H1 (cell line): ENCODE measurements around the gene ARHGAP1. TPM values are rescaled to one million over a fixed set of nuclear protein-coding genes. Genes with fewer than 3 reads are reported as not detected.

Experiments used
- CREB1 ChIP-seq: IDR thresholded peaks from 2 replicates; pipeline ENCODE4 v1.6.1; 2012; ENCODE audit warnings: inconsistent platforms
- EP300 ChIP-seq, 2 experiments: IDR thresholded peaks; 1 replicate in 1 of 2; 2 replicates in 1 of 2; pipeline ENCODE4 v1.6.1; 2011 to 2012; ENCODE audit warnings: low read depth in 2 of 2, low read length in 2 of 2, mild to moderate bottlenecking in 2 of 2, borderline replicate concordance in 1 of 2, inconsistent platforms in 1 of 2, moderate library complexity in 1 of 2
- NANOG ChIP-seq: IDR thresholded peaks from 2 replicates; pipeline ENCODE4 v1.6.1; 2011; ENCODE audit warnings: low read length, low read depth, mild to moderate bottlenecking, inconsistent platforms; ENCODE audit not compliant: insufficient read depth, poor library complexity, severe bottlenecking
- POU5F1 ChIP-seq: IDR thresholded peaks from 2 replicates; pipeline ENCODE4 v1.6.1; 2011; ENCODE audit warnings: low read depth, mild to moderate bottlenecking, low read length, moderate library complexity
- RAD21 ChIP-seq, 2 experiments: IDR thresholded peaks in 1 of 2; conservative IDR thresholded peaks in 1 of 2; 2 replicates each; pipeline ENCODE4 v1.6.1; 2011; ENCODE audit warnings: low read depth in 2 of 2, low read length in 2 of 2, improper control_type of control experiment in 1 of 2, inconsistent platforms in 1 of 2, mild to moderate bottlenecking in 1 of 2, moderate library complexity in 1 of 2
- RBBP5 ChIP-seq: IDR thresholded peaks from 2 replicates; pipeline ENCODE4 v1.7.1; 2012; ENCODE audit warnings: low read depth, mild to moderate bottlenecking, inconsistent platforms, low read length, moderate library complexity, borderline replicate concordance
- SIN3A ChIP-seq, 2 experiments: IDR thresholded peaks in 1 of 2; conservative IDR thresholded peaks in 1 of 2; 2 replicates each; pipeline ENCODE4 v1.6.1; 2011 to 2012; ENCODE audit warnings: low read length in 2 of 2, improper control_type of control experiment in 1 of 2, low read depth in 1 of 2, mild to moderate bottlenecking in 1 of 2
- SIRT6 ChIP-seq: IDR thresholded peaks from one replicate; pipeline ENCODE4 v1.7.1; 2012; ENCODE audit warnings: low read length, inconsistent platforms
- TEAD4 ChIP-seq: IDR thresholded peaks from 2 replicates; pipeline ENCODE4 v1.6.1; 2012; ENCODE audit warnings: low read depth, low read length, inconsistent platforms, mixed read lengths
- YY1 ChIP-seq: IDR thresholded peaks from 2 replicates; pipeline ENCODE4 v1.6.1; 2011; ENCODE audit warnings: low read depth, mild to moderate bottlenecking, low read length
- ZNF274 ChIP-seq: IDR thresholded peaks from 2 replicates; pipeline ENCODE4 v1.7.0; 2012; ENCODE audit warnings: low read length, borderline replicate concordance; ENCODE audit errors: extremely low read depth
- polyA plus RNA-seq, 7 experiments: library from polyadenylated mRNA; depleted of rRNA in 3 of 7; stranded (reverse) in 5 of 7; unstranded in 2 of 7; fragments of >200 nt in 5 of 7; fragments of 200-250 nt in 2 of 7; gene quantifications; 1 replicate in 5 of 7; 2 replicates in 1 of 7; 4 replicates in 1 of 7; pipeline versions ENCODE4 v1.2.1 to v1.2.3, GENCODE V29; 2011 to 2013; ENCODE audit warnings: missing spikeins in 2 of 7, mixed read lengths in 2 of 7
- total RNA-seq: library from RNA; stranded (reverse); fragmentation: NEBNext Ultra II Directional; extraction: Animal tissue kit (Norgen Biotek cat#: 25700); gene quantifications from 2 replicates; pipeline ENCODE4 v1.2.1, GENCODE V29; 2021
- TF ChIP-seq, protein P1 (sequence below): fragments of 300-600 bp; sonication (generic); IDR thresholded peaks from 2 replicates; pipeline ENCODE4 v1.7.1; 2012; ENCODE audit warnings: low read length, moderate library complexity, mild to moderate bottlenecking, inconsistent platforms; ENCODE audit not compliant: insufficient replicate concordance

The ARHGAP1 gene
- total and polyA plus RNA-seq, 2 of the 8 experiments (the other 6 are each of a cell fraction or from before 2014, with no cell fraction given), result 28.6 to 58.8 TPM

DNA sequence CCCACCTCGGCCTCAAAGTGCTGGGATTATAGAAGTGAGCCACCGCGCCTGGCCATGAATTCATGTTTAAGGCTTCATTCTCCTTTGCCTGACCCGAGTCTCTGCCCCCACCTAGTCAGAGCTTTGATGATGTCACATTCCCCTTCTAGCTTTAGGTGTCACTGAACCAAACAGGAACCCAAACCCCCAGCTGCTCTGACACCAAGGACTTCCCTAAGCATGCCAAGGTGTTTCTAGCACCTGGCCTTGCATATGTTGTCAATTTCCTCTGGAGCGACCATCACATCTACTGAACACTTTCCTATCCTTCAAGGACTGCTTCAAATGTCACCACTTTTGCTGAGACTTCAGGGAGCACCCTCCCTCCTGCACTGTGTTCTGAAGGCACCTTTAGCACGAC, 20.9 kb upstream of the ARHGAP1 start (continued):
- TF ChIP-seq, protein P1, sequence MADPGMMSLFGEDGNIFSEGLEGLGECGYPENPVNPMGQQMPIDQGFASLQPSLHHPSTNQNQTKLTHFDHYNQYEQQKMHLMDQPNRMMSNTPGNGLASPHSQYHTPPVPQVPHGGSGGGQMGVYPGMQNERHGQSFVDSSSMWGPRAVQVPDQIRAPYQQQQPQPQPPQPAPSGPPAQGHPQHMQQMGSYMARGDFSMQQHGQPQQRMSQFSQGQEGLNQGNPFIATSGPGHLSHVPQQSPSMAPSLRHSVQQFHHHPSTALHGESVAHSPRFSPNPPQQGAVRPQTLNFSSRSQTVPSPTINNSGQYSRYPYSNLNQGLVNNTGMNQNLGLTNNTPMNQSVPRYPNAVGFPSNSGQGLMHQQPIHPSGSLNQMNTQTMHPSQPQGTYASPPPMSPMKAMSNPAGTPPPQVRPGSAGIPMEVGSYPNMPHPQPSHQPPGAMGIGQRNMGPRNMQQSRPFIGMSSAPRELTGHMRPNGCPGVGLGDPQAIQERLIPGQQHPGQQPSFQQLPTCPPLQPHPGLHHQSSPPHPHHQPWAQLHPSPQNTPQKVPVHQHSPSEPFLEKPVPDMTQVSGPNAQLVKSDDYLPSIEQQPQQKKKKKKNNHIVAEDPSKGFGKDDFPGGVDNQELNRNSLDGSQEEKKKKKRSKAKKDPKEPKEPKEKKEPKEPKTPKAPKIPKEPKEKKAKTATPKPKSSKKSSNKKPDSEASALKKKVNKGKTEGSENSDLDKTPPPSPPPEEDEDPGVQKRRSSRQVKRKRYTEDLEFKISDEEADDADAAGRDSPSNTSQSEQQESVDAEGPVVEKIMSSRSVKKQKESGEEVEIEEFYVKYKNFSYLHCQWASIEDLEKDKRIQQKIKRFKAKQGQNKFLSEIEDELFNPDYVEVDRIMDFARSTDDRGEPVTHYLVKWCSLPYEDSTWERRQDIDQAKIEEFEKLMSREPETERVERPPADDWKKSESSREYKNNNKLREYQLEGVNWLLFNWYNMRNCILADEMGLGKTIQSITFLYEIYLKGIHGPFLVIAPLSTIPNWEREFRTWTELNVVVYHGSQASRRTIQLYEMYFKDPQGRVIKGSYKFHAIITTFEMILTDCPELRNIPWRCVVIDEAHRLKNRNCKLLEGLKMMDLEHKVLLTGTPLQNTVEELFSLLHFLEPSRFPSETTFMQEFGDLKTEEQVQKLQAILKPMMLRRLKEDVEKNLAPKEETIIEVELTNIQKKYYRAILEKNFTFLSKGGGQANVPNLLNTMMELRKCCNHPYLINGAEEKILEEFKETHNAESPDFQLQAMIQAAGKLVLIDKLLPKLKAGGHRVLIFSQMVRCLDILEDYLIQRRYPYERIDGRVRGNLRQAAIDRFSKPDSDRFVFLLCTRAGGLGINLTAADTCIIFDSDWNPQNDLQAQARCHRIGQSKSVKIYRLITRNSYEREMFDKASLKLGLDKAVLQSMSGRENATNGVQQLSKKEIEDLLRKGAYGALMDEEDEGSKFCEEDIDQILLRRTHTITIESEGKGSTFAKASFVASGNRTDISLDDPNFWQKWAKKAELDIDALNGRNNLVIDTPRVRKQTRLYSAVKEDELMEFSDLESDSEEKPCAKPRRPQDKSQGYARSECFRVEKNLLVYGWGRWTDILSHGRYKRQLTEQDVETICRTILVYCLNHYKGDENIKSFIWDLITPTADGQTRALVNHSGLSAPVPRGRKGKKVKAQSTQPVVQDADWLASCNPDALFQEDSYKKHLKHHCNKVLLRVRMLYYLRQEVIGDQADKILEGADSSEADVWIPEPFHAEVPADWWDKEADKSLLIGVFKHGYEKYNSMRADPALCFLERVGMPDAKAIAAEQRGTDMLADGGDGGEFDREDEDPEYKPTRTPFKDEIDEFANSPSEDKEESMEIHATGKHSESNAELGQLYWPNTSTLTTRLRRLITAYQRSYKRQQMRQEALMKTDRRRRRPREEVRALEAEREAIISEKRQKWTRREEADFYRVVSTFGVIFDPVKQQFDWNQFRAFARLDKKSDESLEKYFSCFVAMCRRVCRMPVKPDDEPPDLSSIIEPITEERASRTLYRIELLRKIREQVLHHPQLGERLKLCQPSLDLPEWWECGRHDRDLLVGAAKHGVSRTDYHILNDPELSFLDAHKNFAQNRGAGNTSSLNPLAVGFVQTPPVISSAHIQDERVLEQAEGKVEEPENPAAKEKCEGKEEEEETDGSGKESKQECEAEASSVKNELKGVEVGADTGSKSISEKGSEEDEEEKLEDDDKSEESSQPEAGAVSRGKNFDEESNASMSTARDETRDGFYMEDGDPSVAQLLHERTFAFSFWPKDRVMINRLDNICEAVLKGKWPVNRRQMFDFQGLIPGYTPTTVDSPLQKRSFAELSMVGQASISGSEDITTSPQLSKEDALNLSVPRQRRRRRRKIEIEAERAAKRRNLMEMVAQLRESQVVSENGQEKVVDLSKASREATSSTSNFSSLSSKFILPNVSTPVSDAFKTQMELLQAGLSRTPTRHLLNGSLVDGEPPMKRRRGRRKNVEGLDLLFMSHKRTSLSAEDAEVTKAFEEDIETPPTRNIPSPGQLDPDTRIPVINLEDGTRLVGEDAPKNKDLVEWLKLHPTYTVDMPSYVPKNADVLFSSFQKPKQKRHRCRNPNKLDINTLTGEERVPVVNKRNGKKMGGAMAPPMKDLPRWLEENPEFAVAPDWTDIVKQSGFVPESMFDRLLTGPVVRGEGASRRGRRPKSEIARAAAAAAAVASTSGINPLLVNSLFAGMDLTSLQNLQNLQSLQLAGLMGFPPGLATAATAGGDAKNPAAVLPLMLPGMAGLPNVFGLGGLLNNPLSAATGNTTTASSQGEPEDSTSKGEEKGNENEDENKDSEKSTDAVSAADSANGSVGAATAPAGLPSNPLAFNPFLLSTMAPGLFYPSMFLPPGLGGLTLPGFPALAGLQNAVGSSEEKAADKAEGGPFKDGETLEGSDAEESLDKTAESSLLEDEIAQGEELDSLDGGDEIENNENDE, result no peak
- no peak for TF ChIP-seq CREB1
- no peak for TF ChIP-seq EP300 (IDR thresholded peaks at IDR 0.05; ENCODE audit: borderline replicate concordance in 1 of 2, low read depth in 2 of 2, low read length in 2 of 2)
- no peak for TF ChIP-seq ZNF274
- TF ChIP-seq TEAD4, result no peak
- TF ChIP-seq RAD21 (IDR thresholded peaks at IDR 0.05 in 1 of 2, conservative IDR thresholded peaks at IDR 0.05 in 1 of 2; ENCODE audit: low read depth in 2 of 2, low read length in 2 of 2), result no peak
- TF ChIP-seq POU5F1, result no peak
- TF ChIP-seq SIN3A (conservative IDR thresholded peaks at IDR 0.05 in 1 of 2, IDR thresholded peaks at IDR 0.05 in 1 of 2; ENCODE audit: low read depth in 1 of 2, low read length in 2 of 2), result no peak
- no peak for TF ChIP-seq NANOG
- no peak for TF ChIP-seq RBBP5
- no peak for TF ChIP-seq SIRT6
- no peak for TF ChIP-seq YY1
